AML-193 (cell line): ENCODE data around the gene HORMAD1.
A peak's percentile ranks its signal among the peaks of the same experiment; 100 is the strongest.
"Not testable (repeated sequence)": the region's sequence is repeated elsewhere in the genome, so short reads cannot be mapped to it uniquely, and the experiment has no call there.

Source experiments
- DNase-seq, 2 experiments: peaks; one replicate each; lab custom pipeline; 2025; lab: John Stamatoyannopoulos, UW

HORMAD1 gene

GRCh38 chr1:150696995-150697927 is 23.4 kb downstream of the HORMAD1 start, which contains the start of gene GOLPH3L:
Gene GOLPH3L (minus strand): TSS chr1:150697154. CDS start chr1:150694838, 2,316 bp downstream.
- peak; percentile 98 to 99 for DNase-seq

GRCh38 chr1:150696590-150696989 is 24.1 kb downstream of the HORMAD1 start:
- DNase-seq = no peak

GRCh38 chr1:150696162-150696561 is 24.5 kb downstream of the HORMAD1 start:
- DNase-seq = peak; percentile 17 to 27

GRCh38 chr1:150695561-150695960 is 25.1 kb downstream of the HORMAD1 start:
- no peak for DNase-seq

GRCh38 chr1:150692720-150693119 is 28.0 kb downstream of the HORMAD1 start:
- DNase-seq = no peak

- DNase-seq = no peak
These were observed 31.9 kb downstream of the HORMAD1 start for GRCh38 chr1:150688763-150689162.

GRCh38 chr1:150686275-150686674 is 34.4 kb downstream of the HORMAD1 start:
- DNase-seq = no peak

GRCh38 chr1:150683914-150684313 is 36.8 kb downstream of the HORMAD1 start:
- no peak for DNase-seq

- no peak for DNase-seq
These were observed 41.7 kb downstream of the HORMAD1 start for GRCh38 chr1:150678988-150679387.

GRCh38 chr1:150674881-150675280 is 45.8 kb downstream of the HORMAD1 start:
- no peak for DNase-seq

- no peak for DNase-seq
These were observed 57.4 kb downstream of the HORMAD1 start for GRCh38 chr1:150663321-150663720.

GRCh38 chr1:150662811-150663210 is 57.9 kb downstream of the HORMAD1 start:
- DNase-seq = no peak

GRCh38 chr1:150661156-150661555 is 59.5 kb downstream of the HORMAD1 start:
- no peak for DNase-seq

GRCh38 chr1:150660584-150660983 is 60.1 kb downstream of the HORMAD1 start:
- DNase-seq = no peak

- DNase-seq = not testable (repeated sequence)
These were observed 63.6 kb downstream of the HORMAD1 start for GRCh38 chr1:150657064-150657463.

- not testable (repeated sequence) for DNase-seq
These were observed 66.1 kb downstream of the HORMAD1 start for GRCh38 chr1:150654635-150655034.

GRCh38 chr1:150650193-150650592 is 70.5 kb downstream of the HORMAD1 start:
- DNase-seq = no peak

GRCh38 chr1:150649441-150650075 is 71.1 kb downstream of the HORMAD1 start:
- no peak for DNase-seq
